ENCODE results near the gene SEMA4B.
A peak's percentile ranks its signal among the peaks of the same experiment; 100 is the strongest.

- TF ChIP-seq POLR2A (IDR thresholded peaks at IDR 0.05; ENCODE audit: low read depth, low read length) (peak; percentile 86), POLR2AphosphoS5 (IDR thresholded peaks at IDR 0.05; ENCODE audit: low read depth, low read length) (peak; percentile 77), TAF1 (IDR thresholded peaks at IDR 0.05; ENCODE audit: borderline replicate concordance, low read depth, low read length) (no peak; the same call in 1 of the 2 replicates)
Observed at GRCh38 chr15:90234096-90234988, 33.2 kb downstream of the SEMA4B start, which contains the start of gene GDPGP1.

Data from GM12892 (cell line).